Ectodermal cell (in vitro differentiated cells): ENCODE measurements around the gene ZNF716. TPM values are rescaled to one million over a fixed set of nuclear protein-coding genes. Genes with fewer than 3 reads are reported as not detected.
"Not testable (repeated sequence)": the region's sequence is repeated elsewhere in the genome, so short reads cannot be mapped to it uniquely, and the experiment has no call there.

Source experiments
- H3K27ac ChIP-seq: 2 replicates; pipeline ENCODE4 v1.7.0; 2013; ENCODE audit warnings: mild to moderate bottlenecking, low read depth, low read length; ENCODE audit not compliant: insufficient read depth, poor library complexity, severe bottlenecking
- H3K27me3 ChIP-seq: 2 replicates; pipeline ENCODE4 v1.7.0; 2013; ENCODE audit warnings: mild to moderate bottlenecking, low read length; ENCODE audit not compliant: insufficient read depth, control insufficient read depth, poor library complexity, severe bottlenecking
- H3K36me3 ChIP-seq: one replicate; pipeline ENCODE4 v1.7.0; 2013; ENCODE audit warnings: low read length; ENCODE audit not compliant: control insufficient read depth, insufficient read depth
- H3K4me1 ChIP-seq: one replicate; pipeline ENCODE4 v1.7.0; 2013; ENCODE audit warnings: low read length; ENCODE audit not compliant: control insufficient read depth, insufficient read depth
- H3K4me3 ChIP-seq: 2 replicates; pipeline ENCODE4 v1.7.0; 2013; ENCODE audit warnings: low read depth, low read length, control low read depth; ENCODE audit not compliant: insufficient read depth
- H3K9me3 ChIP-seq: 2 replicates; pipeline ENCODE4 v1.7.0; 2013; ENCODE audit warnings: mild to moderate bottlenecking, low read length, moderate library complexity; ENCODE audit not compliant: control insufficient read depth
- WGBS, 2 experiments: methylation state at CpG; one replicate each; pipeline ENCODE4 v1.1.7; 2013; ENCODE audit warnings: missing lambda C conversion rate in 2 of 2; 5-methylcytosine and 5-hydroxymethylcytosine counted together
- polyA plus RNA-seq, 4 experiments: library from polyadenylated mRNA; stranded (reverse); fragments of 50-300 nt; gene quantifications; one replicate each; pipeline ENCODE4 v1.2.3, GENCODE V29; 2013

The ZNF716 gene
- not detected for polyA plus RNA-seq (2013, experiment 1 of 4)
- not detected for polyA plus RNA-seq (2013, experiment 2 of 4)
- polyA plus RNA-seq (2013, experiment 3 of 4): not detected
- not detected for polyA plus RNA-seq (2013, experiment 4 of 4)

DNA sequence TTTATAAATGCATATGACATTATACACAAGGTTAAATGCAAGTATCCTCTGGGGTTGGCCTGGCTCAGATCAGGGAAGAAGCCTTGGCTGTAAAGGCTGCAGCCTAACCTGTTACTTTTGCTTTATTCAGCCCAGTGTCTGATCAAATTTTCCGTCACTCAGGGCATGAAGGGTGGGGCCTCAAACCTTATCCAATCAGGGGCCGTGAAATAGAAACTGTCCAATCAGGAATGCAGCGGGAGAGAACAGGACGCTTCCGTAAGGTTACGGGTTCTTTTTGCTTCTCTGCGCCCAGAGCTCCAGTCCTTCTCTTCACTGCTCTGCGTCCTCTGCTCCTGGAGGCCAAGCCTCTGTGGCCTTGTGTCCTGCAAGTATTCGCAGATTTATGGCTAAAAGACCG lies at the start of gene ZNF716:
Gene ZNF716 (plus strand): TSS at position 274 of the 400 bp plus-strand sequence. CDS start 112 bp downstream, at position 386.
- 88 to 90% methylated on average over 10 of the region's 10 CpGs for WGBS, 2 experiments
- H3K9me3 ChIP-seq: peaks cover 13% of the 10 kb centered on the region
- H3K4me3 ChIP-seq: no peak within 1 kb of the TSS
- H3K27me3 ChIP-seq: no peaks in the 10 kb centered on the region
- no peaks in the 10 kb centered on the region for H3K36me3 ChIP-seq
- no peaks in the 10 kb centered on the region for H3K4me1 ChIP-seq
- no peak within 1 kb of the TSS for H3K27ac ChIP-seq

DNA sequence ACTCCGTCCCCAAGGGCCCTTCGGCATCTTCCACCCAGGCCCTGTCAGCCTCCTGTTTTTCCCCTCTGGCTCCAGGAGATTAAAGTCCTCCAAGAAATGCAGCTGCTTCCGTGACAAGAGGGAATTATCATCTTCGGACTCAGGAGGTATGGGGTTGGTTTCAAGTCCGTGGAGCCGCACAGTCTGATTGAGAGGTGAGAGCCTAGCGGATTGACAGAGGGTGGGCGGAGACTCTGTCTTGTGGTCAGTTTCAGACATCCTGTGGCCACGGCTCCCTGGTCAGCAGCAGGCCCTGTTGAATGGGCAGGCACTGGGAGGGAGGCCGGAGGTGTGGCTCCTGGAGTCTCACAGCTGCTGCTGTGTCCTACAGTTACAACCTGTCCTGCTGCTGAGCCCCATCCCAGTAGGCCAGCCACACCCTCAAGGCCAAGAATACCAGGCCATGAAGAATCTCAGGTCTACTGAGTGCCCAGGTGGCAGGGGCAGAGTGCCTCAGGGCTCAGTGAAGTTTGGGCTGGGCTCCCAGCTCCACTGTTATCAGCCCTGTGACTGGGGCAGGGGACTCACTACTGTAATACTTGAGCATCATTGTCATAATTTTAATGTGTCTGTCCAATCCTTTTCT lies 49.3 kb upstream of the ZNF716 start:
- no peaks in the 10 kb centered on the region for H3K27me3 ChIP-seq
- no peaks in the 10 kb centered on the region for H3K4me1 ChIP-seq
- H3K36me3 ChIP-seq: no peaks in the 10 kb centered on the region
- 86 to 88% methylated on average over 10 of the region's 10 CpGs for WGBS, 2 experiments
- H3K9me3 ChIP-seq: peaks cover under 1% of the 10 kb centered on the region
- H3K4me3 ChIP-seq: no peak overlapping the region
- no peak overlapping the region for H3K27ac ChIP-seq

DNA sequence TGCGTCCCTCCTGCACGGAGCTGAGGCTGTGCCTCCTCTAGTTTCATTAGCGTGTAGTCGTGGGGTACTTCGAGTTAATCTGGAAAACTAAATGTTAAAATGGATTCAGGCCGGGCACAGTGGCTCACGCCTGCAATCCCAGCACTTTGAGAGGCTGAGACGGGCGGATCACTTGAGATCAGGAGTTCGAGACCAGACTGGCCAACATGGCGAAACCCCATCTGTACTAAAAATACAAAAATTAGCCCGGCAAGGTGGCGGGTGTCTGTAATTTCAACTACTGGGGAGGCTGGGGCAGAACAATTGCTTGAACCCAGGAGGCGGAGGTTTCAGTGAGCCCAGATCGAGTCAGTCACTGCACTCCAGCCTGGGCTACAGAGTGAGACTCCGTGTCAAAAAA lies 46.9 kb upstream of the ZNF716 start:
- H3K27ac ChIP-seq, H3K4me3 ChIP-seq, H3K4me1 ChIP-seq, H3K9me3 ChIP-seq, H3K36me3 ChIP-seq, H3K27me3 ChIP-seq: not testable (repeated sequence)
- WGBS, 2 experiments: 86 to 87% methylated on average over 15 to 16 of the region's 16 CpGs

DNA sequence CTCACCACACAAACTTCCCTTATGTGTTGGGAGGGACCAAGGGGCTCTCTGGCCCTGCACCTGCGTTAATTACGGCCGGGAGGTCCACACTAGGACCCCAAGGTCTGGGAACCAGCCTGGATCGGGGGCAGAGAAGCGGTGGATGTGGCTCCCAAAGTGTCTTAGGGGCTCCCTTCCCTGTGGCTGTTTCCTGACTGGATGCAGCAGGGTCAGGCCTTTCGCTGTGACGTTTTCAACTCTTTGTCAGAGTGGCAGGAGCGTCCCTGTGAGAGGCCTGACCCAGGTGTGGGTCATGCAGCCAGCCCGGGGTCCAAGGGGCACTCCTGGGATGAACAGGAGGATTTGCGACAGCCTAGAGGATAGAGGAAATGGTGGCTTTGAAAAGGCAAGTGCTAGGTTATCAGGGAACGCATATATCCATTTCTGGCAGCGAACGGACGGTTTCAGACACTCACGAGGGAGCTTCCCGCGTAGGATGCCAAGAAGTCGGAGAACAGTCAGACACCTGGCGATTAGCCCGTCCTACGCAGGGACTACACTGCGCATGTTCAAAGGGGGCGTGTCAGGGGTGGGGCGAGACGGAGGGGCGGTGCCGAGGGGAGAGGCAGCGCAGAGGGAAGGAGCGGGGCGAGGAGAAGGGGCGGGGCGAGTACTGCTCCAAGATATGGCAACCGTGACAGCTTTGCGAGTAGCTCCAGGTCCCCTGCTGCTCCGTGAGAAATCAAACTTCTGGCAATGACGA lies 46.2 kb upstream of the ZNF716 start:
- WGBS, 2 experiments: 78% methylated on average over 36 of the region's 36 CpGs
- H3K4me3 ChIP-seq: no peak overlapping the region

DNA sequence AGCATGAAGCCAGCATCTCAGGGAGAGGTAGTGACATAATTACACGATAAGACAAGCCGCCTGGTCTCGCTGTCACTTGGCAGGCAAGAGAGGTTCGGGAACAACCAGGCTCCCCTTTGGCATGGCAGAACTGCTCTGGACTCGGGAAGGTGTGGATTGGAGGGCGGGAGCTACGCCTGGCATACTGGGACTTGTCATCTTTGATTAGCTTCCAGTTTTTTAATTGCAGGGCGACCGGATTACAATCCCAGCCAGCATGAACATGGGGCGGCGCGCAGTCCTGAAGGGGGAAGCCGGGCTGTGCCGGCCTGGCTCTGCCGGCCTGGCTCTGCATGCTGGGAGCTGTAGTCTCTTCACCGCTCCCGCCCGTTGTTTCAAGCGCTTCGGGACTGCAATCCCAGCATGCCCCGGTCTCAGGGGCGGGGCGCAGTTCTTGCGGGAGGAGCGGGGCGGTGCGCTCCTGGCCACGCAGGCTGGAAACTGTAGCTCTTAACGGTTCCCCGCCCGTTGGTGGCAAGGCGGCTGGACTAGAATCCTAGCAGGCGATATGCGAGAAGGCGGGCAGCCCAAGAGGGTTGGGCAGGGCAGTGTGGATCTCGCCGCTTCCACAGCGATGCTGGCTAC lies 45.5 kb upstream of the ZNF716 start:
- no peak overlapping the region for H3K27ac ChIP-seq
- H3K27me3 ChIP-seq: no peaks in the 10 kb centered on the region
- H3K9me3 ChIP-seq: peaks cover 2% of the 10 kb centered on the region
- no peaks in the 10 kb centered on the region for H3K36me3 ChIP-seq
- no peak overlapping the region for H3K4me3 ChIP-seq
- H3K4me1 ChIP-seq: no peaks in the 10 kb centered on the region
- 91% methylated on average over 38 of the region's 38 CpGs for WGBS, 2 experiments

More for the DNA sequence above, 46.2 kb upstream of the ZNF716 start:
- H3K27ac ChIP-seq: no peak overlapping the region
- no peaks in the 10 kb centered on the region for H3K9me3 ChIP-seq
- H3K36me3 ChIP-seq: no peaks in the 10 kb centered on the region
- H3K27me3 ChIP-seq: no peaks in the 10 kb centered on the region
- no peaks in the 10 kb centered on the region for H3K4me1 ChIP-seq

DNA sequence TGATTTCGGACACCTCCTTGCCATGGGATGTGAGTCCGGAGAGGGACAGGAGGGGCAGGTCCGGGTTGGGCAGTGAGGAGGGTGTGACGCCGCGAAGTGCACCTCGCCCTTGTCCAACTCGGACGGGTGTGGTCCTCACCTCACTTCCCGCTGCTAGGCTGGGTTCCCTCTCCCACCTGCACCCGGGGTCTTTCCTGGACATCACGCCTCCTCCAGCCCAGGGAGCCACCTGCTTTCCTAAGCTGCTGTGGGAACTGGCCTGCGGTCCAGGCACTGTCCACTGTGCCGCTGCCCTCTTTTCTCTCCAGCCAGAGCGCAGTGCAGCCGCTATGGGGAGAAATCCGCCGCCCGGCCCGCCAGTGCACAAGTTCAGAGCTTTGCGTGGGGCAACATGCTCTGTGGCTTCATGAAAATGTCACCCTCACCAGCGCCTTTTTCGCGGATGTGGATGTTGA lies 45.0 kb upstream of the ZNF716 start:
- H3K4me3 ChIP-seq: no peak overlapping the region
- H3K9me3 ChIP-seq: peaks cover 4% of the 10 kb centered on the region
- no peaks in the 10 kb centered on the region for H3K4me1 ChIP-seq
- WGBS, 2 experiments: 89 to 90% methylated on average over 24 of the region's 24 CpGs
- H3K27ac ChIP-seq: no peak overlapping the region
- H3K36me3 ChIP-seq: no peaks in the 10 kb centered on the region
- H3K27me3 ChIP-seq: no peaks in the 10 kb centered on the region

DNA sequence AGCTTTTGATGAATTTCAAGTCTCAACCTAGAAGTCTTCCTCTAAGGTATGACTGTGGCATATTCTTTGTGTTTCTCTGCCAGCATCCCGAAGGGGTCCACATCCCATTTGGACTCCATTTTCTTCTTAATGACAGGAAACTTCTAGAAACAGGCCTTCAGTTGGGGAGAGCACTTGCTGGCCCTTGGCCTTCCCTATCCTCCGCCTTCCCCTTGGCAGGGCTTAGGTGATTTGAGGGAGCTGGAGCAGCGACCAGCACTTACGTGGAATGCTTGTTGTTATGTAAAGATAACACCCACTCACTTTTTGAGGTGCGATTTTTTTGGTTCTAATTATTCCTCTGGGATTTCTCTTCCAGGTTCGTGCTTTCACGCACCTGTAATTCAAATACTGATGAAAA lies 42.9 kb upstream of the ZNF716 start:
- Histone ChIP-seq H3K9me3 (peaks cover 14% of the 10 kb centered on the region), H3K27me3 (no peaks in the 10 kb centered on the region), H3K4me3 (no peak overlapping the region), H3K4me1 (no peaks in the 10 kb centered on the region), H3K27ac (no peak overlapping the region), H3K36me3 (no peaks in the 10 kb centered on the region)
- WGBS, 2 experiments: 82 to 85% methylated on average over 5 of the region's 7 CpGs

DNA sequence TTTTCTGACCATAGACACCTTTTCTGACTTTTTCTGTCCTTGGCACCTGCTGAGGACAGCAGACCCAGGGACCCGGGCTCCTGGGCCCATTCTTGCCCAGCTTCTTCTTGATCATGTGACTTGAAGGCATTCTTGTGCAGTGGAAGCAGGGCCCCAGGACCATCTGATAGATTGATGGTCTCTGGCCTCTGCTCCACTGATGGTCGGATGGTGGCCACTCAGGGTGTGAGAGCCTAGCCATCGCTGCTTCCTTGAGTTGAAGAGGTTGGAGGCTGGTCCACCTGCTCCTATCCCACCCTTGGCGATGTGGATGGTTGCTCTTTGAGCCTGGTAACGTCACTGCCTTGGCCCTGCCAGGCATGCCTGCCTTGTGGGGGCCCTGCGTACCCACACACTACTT lies 37.8 kb upstream of the ZNF716 start:
- 60% methylated on average over 6 of the region's 6 CpGs for WGBS, 2 experiments
- Histone ChIP-seq H3K36me3 (no peaks in the 10 kb centered on the region), H3K27me3 (no peaks in the 10 kb centered on the region), H3K27ac (no peak overlapping the region), H3K4me3 (no peak overlapping the region), H3K9me3 (peaks cover 19% of the 10 kb centered on the region), H3K4me1 (no peaks in the 10 kb centered on the region)

DNA sequence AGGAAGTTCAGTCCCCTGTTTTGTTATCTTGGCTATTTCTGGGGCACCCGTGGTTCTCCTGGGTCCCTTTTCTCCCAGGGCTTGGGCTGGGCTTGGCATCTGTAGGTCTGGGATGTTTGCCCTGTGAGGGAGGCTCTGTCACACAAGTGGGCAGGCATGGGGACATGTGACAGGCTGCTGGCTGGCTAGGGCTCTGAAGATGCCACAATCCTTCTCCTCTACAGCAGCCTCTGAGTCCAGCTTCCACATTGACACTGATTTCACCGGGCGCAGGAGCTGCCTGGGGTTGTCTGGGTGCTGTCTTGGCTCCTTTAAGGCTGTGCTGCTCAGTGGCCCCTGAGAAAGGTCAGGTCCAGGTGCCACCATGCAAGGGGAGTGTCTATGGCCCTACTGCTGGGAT lies 37.4 kb upstream of the ZNF716 start:
- H3K9me3 ChIP-seq: peaks cover 21% of the 10 kb centered on the region
- no peak overlapping the region for H3K4me3 ChIP-seq
- 73 to 83% methylated on average over 3 of the region's 3 CpGs for WGBS, 2 experiments

More for the DNA sequence above, 37.4 kb upstream of the ZNF716 start:
- Histone ChIP-seq H3K27ac (no peak overlapping the region), H3K27me3 (no peaks in the 10 kb centered on the region), H3K36me3 (no peaks in the 10 kb centered on the region), H3K4me1 (no peaks in the 10 kb centered on the region)
